Gastroesophageal sphincter (tissue), 3 donors: Measurements from ENCODE around the gene MLLT10.

Source experiments
- CTCF ChIP-seq, 4 experiments: fragments of 200-600 bp in 2 of 4; fragments of 450-650 bp in 2 of 4; sonication (generic) in 1 of 4; IDR thresholded peaks; one replicate each; pipeline ENCODE4 v1.5.1; 2017 to 2019; ENCODE audit warnings: antibody characterized with exemption in 4 of 4, mild to moderate bottlenecking in 2 of 4, moderate library complexity in 2 of 4
- EP300 ChIP-seq: sonication (generic); formaldehyde crosslinking; IDR thresholded peaks from one replicate; pipeline ENCODE4 v1.6.1; 2017; ENCODE audit warnings: antibody characterized with exemption, mild to moderate bottlenecking
- POLR2A ChIP-seq, 2 donors: fragments of 450-650 bp; IDR thresholded peaks; one replicate each; pipeline ENCODE4 v1.6.1; 2017; ENCODE audit warnings: antibody characterized with exemption in 2 of 2, mild to moderate bottlenecking in 2 of 2, moderate library complexity in 1 of 2

- TF ChIP-seq EP300 (no peak), POLR2A (IDR thresholded peaks at IDR 0.05) (no peak), CTCF (IDR thresholded peaks at IDR 0.05) (no peak)
Measured at GRCh38 chr10:21495002-21495751, 38.9 kb upstream of the MLLT10 start.
